ENCODE measurements around the gene CX3CR1. TPM values are rescaled to one million over a fixed set of nuclear protein-coding genes. Genes with fewer than 3 reads are reported as not detected.

The CX3CR1 gene
- total RNA-seq, 2 donors from 2014 or later = 2.7 to 3.4 TPM

GRCh38 chr3:39287216-39288164, 7.7 kb upstream of the CX3CR1 start:
- H3K27me3 ChIP-seq (replicated peaks; ENCODE audit: insufficient read depth) = no peaks in the 10 kb centered on the region
- intact Hi-C loops (cut with DNase I) = loop anchor here (1.0 to 2.0 kb wide), 2 partner anchors 99 to 161 kb away; no protein-coding TSS in a partner anchor

DNA sequence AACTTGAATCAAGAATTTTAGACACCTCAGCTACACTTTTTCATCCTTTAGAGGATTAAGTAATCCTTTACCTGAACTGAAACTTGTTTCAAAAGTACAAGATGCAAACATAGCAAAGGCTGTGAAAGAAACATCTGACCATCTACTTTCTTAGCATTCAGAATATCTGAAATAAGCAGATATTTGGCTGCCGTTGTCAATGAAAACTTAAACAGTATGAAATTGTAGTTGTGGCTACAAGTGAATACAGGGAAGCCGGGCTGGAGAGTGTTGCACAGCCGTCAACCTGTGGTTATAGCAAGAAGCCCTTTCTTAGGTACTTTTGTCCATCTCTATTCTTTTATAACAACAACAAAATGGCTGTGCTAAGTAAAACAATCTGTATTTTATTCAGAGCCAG, 6.9 kb upstream of the CX3CR1 start:
- H3K4me3 ChIP-seq = no peak overlapping the region
- 76% methylated on average over 3 of the region's 3 CpGs for WGBS
- no peaks in the 10 kb centered on the region for H3K4me1 ChIP-seq (replicated peaks)
- H3K27ac ChIP-seq = no peak overlapping the region
- TF ChIP-seq, protein P1, sequence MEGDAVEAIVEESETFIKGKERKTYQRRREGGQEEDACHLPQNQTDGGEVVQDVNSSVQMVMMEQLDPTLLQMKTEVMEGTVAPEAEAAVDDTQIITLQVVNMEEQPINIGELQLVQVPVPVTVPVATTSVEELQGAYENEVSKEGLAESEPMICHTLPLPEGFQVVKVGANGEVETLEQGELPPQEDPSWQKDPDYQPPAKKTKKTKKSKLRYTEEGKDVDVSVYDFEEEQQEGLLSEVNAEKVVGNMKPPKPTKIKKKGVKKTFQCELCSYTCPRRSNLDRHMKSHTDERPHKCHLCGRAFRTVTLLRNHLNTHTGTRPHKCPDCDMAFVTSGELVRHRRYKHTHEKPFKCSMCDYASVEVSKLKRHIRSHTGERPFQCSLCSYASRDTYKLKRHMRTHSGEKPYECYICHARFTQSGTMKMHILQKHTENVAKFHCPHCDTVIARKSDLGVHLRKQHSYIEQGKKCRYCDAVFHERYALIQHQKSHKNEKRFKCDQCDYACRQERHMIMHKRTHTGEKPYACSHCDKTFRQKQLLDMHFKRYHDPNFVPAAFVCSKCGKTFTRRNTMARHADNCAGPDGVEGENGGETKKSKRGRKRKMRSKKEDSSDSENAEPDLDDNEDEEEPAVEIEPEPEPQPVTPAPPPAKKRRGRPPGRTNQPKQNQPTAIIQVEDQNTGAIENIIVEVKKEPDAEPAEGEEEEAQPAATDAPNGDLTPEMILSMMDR (IDR thresholded peaks at IDR 0.05) = no peak
- no peak for TF ChIP-seq POLR2AphosphoS5 (IDR thresholded peaks at IDR 0.05)
- no peak for TF ChIP-seq POLR2A (IDR thresholded peaks at IDR 0.05)
- DNase-seq (ENCODE audit: low spot score) = no peak
- H3K27me3 ChIP-seq (replicated peaks; ENCODE audit: insufficient read depth) = no peaks in the 10 kb centered on the region
- H3K36me3 ChIP-seq = no peaks in the 10 kb centered on the region
- intact Hi-C loops (cut with DNase I) = no loop called here
- no peaks in the 10 kb centered on the region for H3K9me3 ChIP-seq

More at GRCh38 chr3:39287216-39288164, 7.7 kb upstream of the CX3CR1 start:
- no peak for TF ChIP-seq POLR2A (IDR thresholded peaks at IDR 0.05)
- TF ChIP-seq POLR2AphosphoS5 (IDR thresholded peaks at IDR 0.05) = no peak
- TF ChIP-seq, protein P1 (IDR thresholded peaks at IDR 0.05) = no peak
- H3K9me3 ChIP-seq = no peaks in the 10 kb centered on the region
- no peak overlapping the region for H3K4me3 ChIP-seq
- DNase-seq (ENCODE audit: low spot score) = no peak
- H3K27ac ChIP-seq = no peak overlapping the region
- no peaks in the 10 kb centered on the region for H3K4me1 ChIP-seq (replicated peaks)
- H3K36me3 ChIP-seq = no peaks in the 10 kb centered on the region
- whole genome bisulfite sequencing = 64% methylated on average over 8 of the region's 8 CpGs

DNA sequence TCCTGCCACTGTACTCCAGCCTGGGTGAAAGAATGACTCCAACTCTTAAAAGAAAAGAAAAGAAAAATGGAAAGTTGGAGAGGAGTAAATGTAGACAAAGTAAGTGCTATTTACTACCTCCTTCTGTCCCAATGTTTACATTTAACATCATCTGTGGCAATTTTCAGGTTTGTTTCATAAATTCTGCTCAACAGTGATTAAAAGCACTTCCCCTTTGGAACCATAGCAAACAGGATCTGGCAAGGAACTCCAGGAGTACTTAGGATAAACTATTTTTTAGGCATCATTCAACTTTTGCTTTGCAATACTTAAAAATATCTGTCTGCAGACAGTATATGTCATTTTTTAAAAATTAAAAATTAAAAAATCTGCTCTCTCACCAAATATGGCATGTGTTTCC, 5.5 kb upstream of the CX3CR1 start:
- no peak for DNase-seq (ENCODE audit: low spot score)
- intact Hi-C loops (cut with DNase I) = no loop called here

GRCh38 chr3:39284457-39284881, 4.6 kb upstream of the CX3CR1 start:
- H3K27ac ChIP-seq = no peak overlapping the region
- 76% methylated on average over 5 of the region's 5 CpGs for WGBS
- no peaks in the 10 kb centered on the region for H3K27me3 ChIP-seq (replicated peaks; ENCODE audit: insufficient read depth)
- no peaks in the 10 kb centered on the region for H3K9me3 ChIP-seq
- intact Hi-C loops (cut with DNase I) = no loop called here
- no peaks in the 10 kb centered on the region for H3K4me1 ChIP-seq (replicated peaks)
- no peak for DNase-seq (ENCODE audit: low spot score)
- H3K36me3 ChIP-seq = no peaks in the 10 kb centered on the region
- H3K4me3 ChIP-seq = no peak overlapping the region
- TF ChIP-seq, protein P1 (IDR thresholded peaks at IDR 0.05) = no peak
- no peak for TF ChIP-seq POLR2A (IDR thresholded peaks at IDR 0.05)
- TF ChIP-seq POLR2AphosphoS5 (IDR thresholded peaks at IDR 0.05) = no peak

More for the DNA sequence above, 5.5 kb upstream of the CX3CR1 start:
- Histone ChIP-seq H3K4me3 (no peak overlapping the region), H3K9me3 (no peaks in the 10 kb centered on the region), H3K27ac (no peak overlapping the region), H3K36me3 (no peaks in the 10 kb centered on the region), H3K27me3 (replicated peaks; ENCODE audit: insufficient read depth) (no peaks in the 10 kb centered on the region), H3K4me1 (replicated peaks) (no peaks in the 10 kb centered on the region)
- TF ChIP-seq POLR2AphosphoS5 (IDR thresholded peaks at IDR 0.05) (no peak), POLR2A (IDR thresholded peaks at IDR 0.05) (no peak)
- TF ChIP-seq, protein P1 (IDR thresholded peaks at IDR 0.05) = no peak

Data from prostate gland (tissue), 2 donors.